Measurements from ENCODE around the gene CHST4. TPM values are rescaled to one million over a fixed set of nuclear protein-coding genes. Genes with fewer than 3 reads are reported as not detected.

The CHST4 gene
- total RNA-seq, 1 experiment from 2014 or later, result 5.9 TPM

DNA sequence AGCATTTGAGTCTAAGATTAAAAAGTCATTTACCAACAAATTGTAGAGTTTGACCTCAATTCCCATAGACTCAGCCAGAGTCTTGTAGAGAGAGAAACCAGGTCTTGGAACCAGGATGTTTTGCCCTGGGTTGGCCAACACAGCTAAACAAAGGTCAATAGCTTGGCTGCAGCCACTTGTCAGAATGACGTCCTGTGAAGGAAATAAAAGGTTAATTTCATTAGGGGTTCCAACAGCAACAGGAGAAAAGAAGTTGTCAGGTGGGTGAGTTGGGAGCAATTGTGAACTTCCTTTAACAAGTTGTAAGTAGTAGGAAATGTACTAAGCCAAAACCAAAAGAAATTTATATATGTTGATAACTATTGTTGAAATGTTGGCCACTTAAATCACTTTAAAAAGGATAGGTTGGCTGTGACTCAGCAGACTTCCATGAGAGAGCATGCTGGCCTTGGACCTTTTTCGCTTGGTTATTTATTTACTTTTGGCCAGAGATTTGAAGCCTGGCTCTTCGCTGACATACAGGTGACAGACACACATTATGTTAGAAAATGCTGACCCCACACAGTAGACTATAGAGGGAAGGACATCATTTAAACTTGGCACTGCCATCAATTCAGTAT lies 46.4 kb downstream of the CHST4 start:
- H3K18ac ChIP-seq (ENCODE audit: insufficient read length, low read depth, low read length), result no peak overlapping the region
- H2BK20ac ChIP-seq (ENCODE audit: low read depth, low read length, poor library complexity, severe bottlenecking), result no peak overlapping the region
- H3K9me3 Mint-ChIP-seq, result no peaks in the 10 kb centered on the region
- no peak overlapping the region for H3K14ac ChIP-seq (ENCODE audit: insufficient read depth, low read length)
- no peaks in the 10 kb centered on the region for H3K79me2 ChIP-seq (ENCODE audit: insufficient read depth, low read length)
- H3K9me3 ChIP-seq (ENCODE audit: control insufficient read depth, low read depth, low read length), result no peaks in the 10 kb centered on the region
- H3K27ac Mint-ChIP-seq, result no peak overlapping the region; a peak in 1 of 7 replicates
- no peaks in the 10 kb centered on the region for H3K27me3 ChIP-seq (ENCODE audit: insufficient read depth, low read length)
- no peak overlapping the region for H2BK120ac ChIP-seq (ENCODE audit: low read depth, low read length, poor library complexity, severe bottlenecking)
- H2AFZ ChIP-seq (ENCODE audit: low read length), result no peak overlapping the region
- H4K20me1 ChIP-seq (ENCODE audit: control insufficient read depth, insufficient read depth, insufficient read length), result no peaks in the 10 kb centered on the region
- no peak overlapping the region for H2BK5ac ChIP-seq (ENCODE audit: insufficient read length, low read length)
- no peak overlapping the region for H4K91ac ChIP-seq (ENCODE audit: insufficient read length, low read depth, low read length)
- no peak for DNase-seq
- WGBS (ENCODE audit: extremely low coverage, insufficient read length, low lambda C conversion rate), result no CpG with 5 or more reads among the region's 3 CpGs
- H3K23me2 ChIP-seq (ENCODE audit: insufficient read length, low read depth, low read length, poor library complexity, severe bottlenecking), result no peaks in the 10 kb centered on the region
- no peak overlapping the region for H3K27ac ChIP-seq (ENCODE audit: insufficient read length, low read depth, low read length)
- no peak overlapping the region for H4K5ac ChIP-seq (ENCODE audit: insufficient read length, low read depth, low read length)
- H4K8ac ChIP-seq (replicated peaks; ENCODE audit: insufficient read length, low read depth, low read length), result no peak overlapping the region
- H2BK12ac ChIP-seq (ENCODE audit: insufficient read length, low read depth, low read length), result no peak overlapping the region
- H3K36me3 Mint-ChIP-seq (ENCODE audit: insufficient read depth in 1 of 3, low read depth in 3 of 3), result no peaks in the 10 kb centered on the region
- no peak overlapping the region for H3T11ph ChIP-seq (ENCODE audit: low read length)
- no peak overlapping the region for H3K4me3 Mint-ChIP-seq
- no peak overlapping the region for H3K9ac ChIP-seq (ENCODE audit: extremely low read depth, insufficient read length, low read length)
- no peak overlapping the region for H2BK15ac ChIP-seq (ENCODE audit: low read depth, low read length)
- no peaks in the 10 kb centered on the region for H3K4me1 ChIP-seq (ENCODE audit: insufficient read depth, low read length)
- no peak overlapping the region for H2AK5ac ChIP-seq (ENCODE audit: insufficient read length, low read length)
- no peak overlapping the region for H3K23ac ChIP-seq (ENCODE audit: insufficient read length, low read depth, low read length)
- H3K4me1 Mint-ChIP-seq, result peaks cover 3 to 5% of the 10 kb centered on the region in 2 experiments; a peak in 3 of 4 replicates
- no peak overlapping the region for H3K56ac ChIP-seq (ENCODE audit: insufficient read length, low read depth, low read length)
- no peak overlapping the region for H3K4ac ChIP-seq (ENCODE audit: low read depth, low read length)
- TF ChIP-seq, protein P1, sequence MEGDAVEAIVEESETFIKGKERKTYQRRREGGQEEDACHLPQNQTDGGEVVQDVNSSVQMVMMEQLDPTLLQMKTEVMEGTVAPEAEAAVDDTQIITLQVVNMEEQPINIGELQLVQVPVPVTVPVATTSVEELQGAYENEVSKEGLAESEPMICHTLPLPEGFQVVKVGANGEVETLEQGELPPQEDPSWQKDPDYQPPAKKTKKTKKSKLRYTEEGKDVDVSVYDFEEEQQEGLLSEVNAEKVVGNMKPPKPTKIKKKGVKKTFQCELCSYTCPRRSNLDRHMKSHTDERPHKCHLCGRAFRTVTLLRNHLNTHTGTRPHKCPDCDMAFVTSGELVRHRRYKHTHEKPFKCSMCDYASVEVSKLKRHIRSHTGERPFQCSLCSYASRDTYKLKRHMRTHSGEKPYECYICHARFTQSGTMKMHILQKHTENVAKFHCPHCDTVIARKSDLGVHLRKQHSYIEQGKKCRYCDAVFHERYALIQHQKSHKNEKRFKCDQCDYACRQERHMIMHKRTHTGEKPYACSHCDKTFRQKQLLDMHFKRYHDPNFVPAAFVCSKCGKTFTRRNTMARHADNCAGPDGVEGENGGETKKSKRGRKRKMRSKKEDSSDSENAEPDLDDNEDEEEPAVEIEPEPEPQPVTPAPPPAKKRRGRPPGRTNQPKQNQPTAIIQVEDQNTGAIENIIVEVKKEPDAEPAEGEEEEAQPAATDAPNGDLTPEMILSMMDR (conservative IDR thresholded peaks at IDR 0.05), result no peak
- no peak overlapping the region for H3K4me2 ChIP-seq (ENCODE audit: insufficient read depth, insufficient read length, low read length)
- no peaks in the 10 kb centered on the region for H3K79me1 ChIP-seq (ENCODE audit: insufficient read depth, low read depth, low read length, poor library complexity, severe bottlenecking)
- peaks cover 19% of the 10 kb centered on the region for H3K27me3 Mint-ChIP-seq (ENCODE audit: low read depth)
